ENCODE data around the gene PAN3.

PAN3 gene

DNA sequence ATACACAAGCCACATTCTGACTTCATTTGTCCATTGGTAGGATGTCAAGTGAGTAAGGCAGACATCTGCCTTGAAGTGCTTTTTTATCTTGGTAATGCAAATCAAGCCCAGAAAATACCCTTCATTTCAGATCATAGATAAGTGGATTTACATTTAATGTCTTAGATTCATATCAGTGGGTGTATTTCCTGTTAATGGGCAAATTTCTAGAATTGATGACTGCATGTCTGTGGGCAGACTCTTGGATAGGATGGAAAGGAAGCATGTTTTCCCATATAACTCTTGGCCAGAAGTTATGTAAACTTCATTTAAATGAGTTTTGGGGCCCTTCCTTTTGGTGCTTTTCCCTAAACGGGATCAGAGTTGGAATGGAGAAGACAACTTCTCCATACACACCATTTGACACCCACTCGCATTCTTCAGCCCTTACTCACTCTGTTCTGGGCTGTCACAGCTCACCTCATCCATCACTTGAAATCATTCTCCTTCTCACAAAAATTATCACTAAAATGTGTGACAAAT is 202.0 kb downstream of the PAN3 start:
- no peak for DNase-seq

DNA sequence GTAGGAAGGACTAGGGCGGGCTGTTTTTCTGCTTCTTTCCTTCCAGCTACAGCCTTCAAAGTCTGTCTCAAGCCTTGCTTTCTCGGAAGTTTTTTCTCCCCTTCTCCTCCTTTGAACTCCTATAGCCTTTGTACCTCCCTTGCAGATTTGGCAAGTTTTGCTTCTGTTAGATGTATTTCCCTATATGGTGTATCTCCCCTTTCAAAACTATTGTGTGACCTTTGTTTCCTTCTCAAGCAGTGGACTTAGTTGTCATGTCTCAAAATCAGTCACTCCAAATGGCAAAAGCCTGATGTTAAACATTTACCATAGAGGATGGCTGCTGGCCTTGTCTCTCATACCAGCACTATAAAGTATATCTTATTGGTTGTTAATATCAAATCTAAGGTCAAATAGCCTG is 203.9 kb downstream of the PAN3 start:
- DNase-seq = no peak

DNA sequence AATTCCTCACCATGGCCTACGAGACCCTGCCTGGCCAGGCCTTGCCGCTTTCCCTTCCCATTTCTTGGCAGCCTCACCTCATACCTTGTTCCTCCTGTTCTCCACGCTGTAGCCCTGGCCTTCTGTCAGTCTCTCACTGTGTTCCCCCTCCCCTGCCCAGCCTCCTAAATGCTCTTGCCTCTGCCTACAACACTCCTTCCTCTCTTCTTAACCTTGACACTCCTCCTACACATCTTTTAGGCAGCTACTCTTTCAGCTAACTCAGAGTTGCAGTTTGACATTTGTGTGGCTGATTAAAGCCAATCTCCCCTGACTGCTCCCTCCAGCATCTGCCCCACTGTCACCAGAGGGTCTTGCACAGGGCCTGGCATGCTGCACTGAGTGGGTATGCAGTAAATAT is 205.8 kb downstream of the PAN3 start:
- DNase-seq = no peak

Measured in NCI-H2227 treated with DMSO at 0.1 percent for 48 hours (cell line).